ENCODE data around the gene CD109. TPM values are rescaled to one million over a fixed set of nuclear protein-coding genes. Genes with fewer than 3 reads are reported as not detected.

CD109 gene
- total and polyA plus RNA-seq, 2 of the 4 experiments (the other 2 are of a cell fraction) = 3.6 to 5.0 TPM

GRCh38 chr6:73702444-73702843 lies 6.4 kb downstream of the CD109 start:
- Histone ChIP-seq H2BK120ac (ENCODE audit: low read depth, low read length) (peak overlapping the region; percentile 73; the same call in 1 of the 2 replicates), H4K20me1 (ENCODE audit: insufficient read depth, low read length) (no peaks in the 10 kb centered on the region), H3K14ac (replicated peaks; ENCODE audit: low read depth, low read length) (no peak overlapping the region), H3K23ac (ENCODE audit: low read depth, low read length) (peak overlapping the region; percentile 59; the same call in 1 of the 2 replicates), H3K9me1 (ENCODE audit: insufficient read depth, low read length) (peaks cover 8% of the 10 kb centered on the region), H2AFZ (replicated peaks; ENCODE audit: low read length, poor library complexity) (no peak overlapping the region), H2AK9ac (replicated peaks; ENCODE audit: low read depth, low read length, poor library complexity) (no peak overlapping the region), H3K27me3 (ENCODE audit: control insufficient read depth, insufficient read depth, low read length) (no peaks in the 10 kb centered on the region), H3K56ac (ENCODE audit: extremely low read depth, insufficient read depth, low read length) (no peak overlapping the region), H2AK5ac (ENCODE audit: low read depth, low read length) (peak overlapping the region; percentile 90; the same call in 1 of the 2 replicates), H3K18ac (ENCODE audit: low read depth, low read length) (no peak overlapping the region), H2BK15ac (ENCODE audit: low read depth, low read length) (no peak overlapping the region; the same call in 2 of the 3 replicates), H3K4me1 (ENCODE audit: control insufficient read depth, insufficient read depth, low read length) (peaks cover 4% of the 10 kb centered on the region; the same call in 1 of the 2 replicates), H2BK20ac (ENCODE audit: low read depth, low read length) (peak overlapping the region; percentile 71), H4K8ac (ENCODE audit: low read depth in 2 of 2, low read length in 2 of 2) (peak overlapping the region in 1 of 2 experiments; percentile 19; a peak in 1 of 4 replicates), H4K5ac (ENCODE audit: low read depth, low read length) (peak overlapping the region; percentile 74; the same call in 1 of the 2 replicates), H3K4ac (ENCODE audit: low read depth, low read length) (peak overlapping the region; percentile 71), H3K27ac (ENCODE audit: insufficient read depth, low read length) (no peak overlapping the region), H3K36me3 (ENCODE audit: control insufficient read depth, insufficient read depth, low read length) (no peaks in the 10 kb centered on the region), H3K9ac (ENCODE audit: low read depth, low read length) (no peak overlapping the region), H3K4me2 (ENCODE audit: low read depth, low read length) (no peak overlapping the region), H4K91ac (ENCODE audit: insufficient read depth, low read depth, low read length) (peak overlapping the region; percentile 55; the same call in 1 of the 2 replicates), H3K4me3 (ENCODE audit: insufficient read depth, low read depth, low read length) (no peak overlapping the region), H2BK5ac (ENCODE audit: low read depth, low read length, poor library complexity, severe bottlenecking) (peak overlapping the region; percentile 68), H3K79me1 (ENCODE audit: low read depth in 1 of 2, low read length in 2 of 2) (peaks cover 7 to 50% of the 10 kb centered on the region in 2 experiments), H3K9me3 (ENCODE audit: control insufficient read depth, insufficient read depth, low read length) (no peaks in the 10 kb centered on the region)
- in situ Hi-C loops (cut with MboI; ENCODE audit: low sequenced_read_pairs) (no loop called here), intact Hi-C loops (cut with micrococcal nuclease) (no loop called here), dilution Hi-C loops (cut with HindIII; ENCODE audit: low sequenced_read_pairs, unreplicated experiment) (no loop called here)
- DNase-seq (no peak), ATAC-seq (ENCODE audit: low read depth) (no peak)
- POLR2A ChIA-PET (ENCODE audit: unreplicated experiment) = no interaction called here
- no TSS peak for BruUV-seq (replicated peaks)
- WGBS, 2 experiments (ENCODE audit: extremely low coverage in 2 of 2, insufficient read length in 1 of 2) = no CpG with 5 or more reads among the region's 2 CpGs
- CTCF ChIA-PET = interaction anchor here (0.6 to 1.1 kb wide), 2 partner anchors 10 to 27 kb away, joined by 3 read pairs; no protein-coding TSS in a partner anchor
- no peak for TF ChIP-seq MAFK (IDR thresholded peaks at IDR 0.05; ENCODE audit: low read depth, low read length)
- TF ChIP-seq RAD21 (IDR thresholded peaks at IDR 0.05; ENCODE audit: low read length) = no peak

Data from IMR-90 (cell line).